CD4-positive, alpha-beta T cell (primary cell): ENCODE results near the gene DIP2C. TPM values are rescaled to one million over a fixed set of nuclear protein-coding genes. Genes with fewer than 3 reads are reported as not detected.

Source experiments
- ATAC-seq: fragments of 200-7000 bp; cut with Tn5 transposase; one replicate; pipeline ENCODE4 v1.10.0; 2022; ENCODE audit warnings: mild to moderate bottlenecking; ENCODE audit not compliant: poor library complexity
- CTCF ChIA-PET: fragments of 350-600 bp; sonication (Branson Sonifier 250); formaldehyde crosslinking; loops from one replicate; lab custom pipeline; 2021; ENCODE audit warnings: antibody characterized with exemption, inconsistent platforms; lab: Charles Lee
- POLR2A ChIA-PET: fragments of 350-600 bp; sonication (Branson Sonifier 250); formaldehyde crosslinking; loops from one replicate; lab custom pipeline; 2021; ENCODE audit warnings: antibody characterized with exemption, inconsistent platforms; lab: Charles Lee
- DNase-seq, 14 experiments: peaks; one replicate each; pipeline ENCODE4 v3.0.0-alpha.2; 2013 to 2020; ENCODE audit warnings: mixed read lengths in 2 of 14
- H3K27ac ChIP-seq, 2 donors: one replicate each; pipeline versions ENCODE4 v1.5.1 to v1.7.0; 2013; ENCODE audit warnings: low read length in 2 of 2, low read depth in 1 of 2, mild to moderate bottlenecking in 1 of 2
- H3K27me3 ChIP-seq, 2 experiments: 1 replicate in 1 of 2; 2 replicates in 1 of 2; pipeline versions ENCODE4 v1.6.1 to v1.7.0; 2013; ENCODE audit warnings: low read length in 2 of 2, control low read depth in 1 of 2, mild to moderate bottlenecking in 1 of 2, moderate library complexity in 1 of 2; ENCODE audit not compliant: insufficient read depth in 2 of 2, control insufficient read depth in 1 of 2
- H3K36me3 ChIP-seq: one replicate; pipeline ENCODE4 v1.6.1; 2013; ENCODE audit warnings: low read length, control low read depth; ENCODE audit not compliant: insufficient read depth
- H3K4me1 ChIP-seq: one replicate; pipeline ENCODE4 v1.6.1; 2013; ENCODE audit warnings: low read length, control low read depth; ENCODE audit not compliant: insufficient read depth
- H3K4me3 ChIP-seq: one replicate; pipeline ENCODE4 v1.5.1; 2013; ENCODE audit warnings: mild to moderate bottlenecking, low read length, moderate library complexity
- H3K9me3 ChIP-seq, 2 experiments: 1 replicate in 1 of 2; 2 replicates in 1 of 2; pipeline versions ENCODE4 v1.6.1 to v1.7.0; 2013; ENCODE audit warnings: low read length in 2 of 2, mild to moderate bottlenecking in 2 of 2, control low read depth in 1 of 2, moderate library complexity in 1 of 2; ENCODE audit not compliant: control insufficient read depth in 1 of 2, insufficient read depth in 1 of 2
- H3K27ac Mint-ChIP-seq: one replicate; pipeline ENCODE4 v1.8.0; 2020; ENCODE audit warnings: mixed read lengths
- H3K27me3 Mint-ChIP-seq: one replicate; pipeline ENCODE4 v1.8.0; 2021; ENCODE audit warnings: mixed read lengths
- H3K36me3 Mint-ChIP-seq: one replicate; pipeline ENCODE4 v1.8.0; 2021; ENCODE audit warnings: low read depth, mixed read lengths
- H3K4me1 Mint-ChIP-seq: one replicate; pipeline ENCODE4 v1.8.0; 2021; ENCODE audit warnings: low read depth, mixed read lengths
- H3K4me3 Mint-ChIP-seq: one replicate; pipeline ENCODE4 v1.8.0; 2020; ENCODE audit warnings: mild to moderate bottlenecking, mixed read lengths
- H3K9me3 Mint-ChIP-seq: one replicate; pipeline ENCODE4 v1.8.0; 2020; ENCODE audit warnings: mixed read lengths
- CTCF ChIP-seq: fragments of 200-600 bp; IDR thresholded peaks from one replicate; pipeline ENCODE4 v1.8.0; 2022; ENCODE audit warnings: antibody characterized with exemption, mild to moderate bottlenecking
- intact Hi-C, 2 experiments: fragments of 100-400 bp; cut with DNase I in 1 of 2; cut with micrococcal nuclease in 1 of 2; formaldehyde crosslinking; loops; one replicate each; pipeline versions ENCODE4 v1.15.1 to v1.9.0; 2023 to 2025; cut with DNase I, micrococcal nuclease
- total RNA-seq, 174 experiments: library from RNA in 2 of 174; stranded (reverse) in 2 of 174; gene quantifications; one replicate each; pipeline ENCODE4 v1.2.3 and lab custom pipeline; 2021 to 2026

DIP2C gene
- total RNA-seq, 2 experiments from 2014 or later, result 4.1 TPM

GRCh38 chr10:247480-247879 lies 442.0 kb downstream of the DIP2C start:
- H3K27ac Mint-ChIP-seq, result no peak overlapping the region
- ChIA-PET CTCF (interaction anchor here (0.9 kb wide), 1 partner anchor 11 kb away, joined by 4 read pairs; no protein-coding TSS in a partner anchor), POLR2A (no interaction called here)
- no peak overlapping the region for H3K27ac ChIP-seq
- H3K9me3 Mint-ChIP-seq, result no peaks in the 10 kb centered on the region
- no peaks in the 10 kb centered on the region for H3K9me3 ChIP-seq
- H3K4me1 Mint-ChIP-seq, result no peaks in the 10 kb centered on the region
- no peaks in the 10 kb centered on the region for H3K27me3 Mint-ChIP-seq
- H3K36me3 ChIP-seq, result peaks cover 52% of the 10 kb centered on the region
- H3K36me3 Mint-ChIP-seq, result peaks cover 87% of the 10 kb centered on the region
- no peak for ATAC-seq
- no peaks in the 10 kb centered on the region for H3K4me1 ChIP-seq
- no peak overlapping the region for H3K4me3 Mint-ChIP-seq
- no peaks in the 10 kb centered on the region for H3K27me3 ChIP-seq
- no peak overlapping the region for H3K4me3 ChIP-seq
- TF ChIP-seq CTCF, result no peak
- no peak for DNase-seq
- intact Hi-C loops, result no loop called here

- no peak for TF ChIP-seq CTCF
- Mint-ChIP-seq H3K9me3 (no peaks in the 10 kb centered on the region), H3K4me1 (no peaks in the 10 kb centered on the region), H3K27me3 (no peaks in the 10 kb centered on the region), H3K4me3 (no peak overlapping the region), H3K36me3 (peaks cover 87% of the 10 kb centered on the region), H3K27ac (no peak overlapping the region)
- no peaks in the 10 kb centered on the region for H3K4me1 ChIP-seq
- H3K9me3 ChIP-seq, result no peaks in the 10 kb centered on the region
- intact Hi-C loops, result no loop called here
- no peak for ATAC-seq
- H3K4me3 ChIP-seq, result no peak overlapping the region
- POLR2A ChIA-PET, result no interaction called here
- DNase-seq, result peak in 1 of 14 experiments; percentile 38
- peaks cover 54% of the 10 kb centered on the region for H3K36me3 ChIP-seq
- no peaks in the 10 kb centered on the region for H3K27me3 ChIP-seq
- CTCF ChIA-PET, result no interaction called here
- no peak overlapping the region for H3K27ac ChIP-seq
Observed at GRCh38 chr10:246431-246830, 443.0 kb downstream of the DIP2C start.

- intact Hi-C loops, result no loop called here
- no peak for DNase-seq
- peaks cover 78% of the 10 kb centered on the region for H3K36me3 Mint-ChIP-seq
- no peaks in the 10 kb centered on the region for H3K4me1 Mint-ChIP-seq
- H3K27me3 Mint-ChIP-seq, result no peaks in the 10 kb centered on the region
- Histone ChIP-seq H3K36me3 (peaks cover 38% of the 10 kb centered on the region), H3K4me3 (no peak overlapping the region), H3K27me3 (no peaks in the 10 kb centered on the region), H3K9me3 (no peaks in the 10 kb centered on the region), H3K27ac (no peak overlapping the region), H3K4me1 (no peaks in the 10 kb centered on the region)
- H3K9me3 Mint-ChIP-seq, result no peaks in the 10 kb centered on the region
- no peak for ATAC-seq
- no peak overlapping the region for H3K27ac Mint-ChIP-seq
- H3K4me3 Mint-ChIP-seq, result no peak overlapping the region
- TF ChIP-seq CTCF, result no peak
- CTCF ChIA-PET, result interaction anchor here (0.6 kb wide), 1 partner anchor 29 kb away, joined by 3 read pairs; no protein-coding TSS in a partner anchor
- POLR2A ChIA-PET, result no interaction called here
Observed at GRCh38 chr10:244227-244626, 445.2 kb downstream of the DIP2C start.
